ENCODE results near the gene MKRN2. TPM values are rescaled to one million over a fixed set of nuclear protein-coding genes. Genes with fewer than 3 reads are reported as not detected.

Gene MKRN2
- total RNA-seq, 1 experiment from 2014 or later, result 18.2 TPM

- Mint-ChIP-seq H3K27me3 (ENCODE audit: low read depth) (no peaks in the 10 kb centered on the region), H3K4me3 (no peak overlapping the region), H3K9me3 (no peaks in the 10 kb centered on the region), H3K4me1 (0 out of 2 replicates have a peak, but pooled peaks cover 3% of the 10 kb centered on the region), H3K27ac (peak overlapping the region; percentile 32; the same call in 1 of the 2 replicates), H3K36me3 (peaks cover 55% of the 10 kb centered on the region)
- ATAC-seq, result no peak
- POLR2A ChIA-PET, result no interaction called here
- no peak for DNase-seq (ENCODE audit: low spot score)
- TF ChIP-seq, protein P1, sequence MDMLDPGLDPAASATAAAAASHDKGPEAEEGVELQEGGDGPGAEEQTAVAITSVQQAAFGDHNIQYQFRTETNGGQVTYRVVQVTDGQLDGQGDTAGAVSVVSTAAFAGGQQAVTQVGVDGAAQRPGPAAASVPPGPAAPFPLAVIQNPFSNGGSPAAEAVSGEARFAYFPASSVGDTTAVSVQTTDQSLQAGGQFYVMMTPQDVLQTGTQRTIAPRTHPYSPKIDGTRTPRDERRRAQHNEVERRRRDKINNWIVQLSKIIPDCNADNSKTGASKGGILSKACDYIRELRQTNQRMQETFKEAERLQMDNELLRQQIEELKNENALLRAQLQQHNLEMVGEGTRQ (CRISPR knock-in tag; IDR thresholded peaks at IDR 0.05), result no peak
- TF ChIP-seq ZNF317 (CRISPR knock-in tag; IDR thresholded peaks at IDR 0.05; ENCODE audit: borderline replicate concordance, low read depth) (no peak), CREB1 (CRISPR knock-in tag; IDR thresholded peaks at IDR 0.05) (no peak), FOXP4 (CRISPR knock-in tag; IDR thresholded peaks at IDR 0.05) (no peak), ZNF121 (CRISPR knock-in tag; IDR thresholded peaks at IDR 0.05) (no peak), SMAD3 (CRISPR knock-in tag; IDR thresholded peaks at IDR 0.05; ENCODE audit: borderline replicate concordance) (no peak), PRRX2 (CRISPR knock-in tag; IDR thresholded peaks at IDR 0.05) (no peak), ZNF263 (CRISPR knock-in tag; IDR thresholded peaks at IDR 0.05; ENCODE audit: low read depth) (no peak), ZNF671 (CRISPR knock-in tag; IDR thresholded peaks at IDR 0.05) (no peak), ESRRA (CRISPR knock-in tag; IDR thresholded peaks at IDR 0.05; ENCODE audit: borderline replicate concordance) (no peak), ZNF219 (CRISPR knock-in tag; IDR thresholded peaks at IDR 0.05; ENCODE audit: borderline replicate concordance) (no peak), ZNF416 (CRISPR knock-in tag; IDR thresholded peaks at IDR 0.05) (no peak), MLX (CRISPR knock-in tag; IDR thresholded peaks at IDR 0.05) (no peak), JAZF1 (CRISPR knock-in tag; IDR thresholded peaks at IDR 0.05) (no peak), CTCF (IDR thresholded peaks at IDR 0.05) (no peak)
- TF ChIP-seq, protein P2, sequence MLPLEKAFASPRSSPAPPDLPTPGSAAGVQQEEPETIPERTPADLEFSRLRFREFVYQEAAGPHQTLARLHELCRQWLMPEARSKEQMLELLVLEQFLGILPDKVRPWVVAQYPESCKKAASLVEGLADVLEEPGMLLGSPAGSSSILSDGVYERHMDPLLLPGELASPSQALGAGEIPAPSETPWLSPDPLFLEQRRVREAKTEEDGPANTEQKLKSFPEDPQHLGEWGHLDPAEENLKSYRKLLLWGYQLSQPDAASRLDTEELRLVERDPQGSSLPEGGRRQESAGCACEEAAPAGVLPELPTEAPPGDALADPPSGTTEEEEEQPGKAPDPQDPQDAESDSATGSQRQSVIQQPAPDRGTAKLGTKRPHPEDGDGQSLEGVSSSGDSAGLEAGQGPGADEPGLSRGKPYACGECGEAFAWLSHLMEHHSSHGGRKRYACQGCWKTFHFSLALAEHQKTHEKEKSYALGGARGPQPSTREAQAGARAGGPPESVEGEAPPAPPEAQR (CRISPR knock-in tag; IDR thresholded peaks at IDR 0.05), result no peak
- TF ChIP-seq, protein P3, sequence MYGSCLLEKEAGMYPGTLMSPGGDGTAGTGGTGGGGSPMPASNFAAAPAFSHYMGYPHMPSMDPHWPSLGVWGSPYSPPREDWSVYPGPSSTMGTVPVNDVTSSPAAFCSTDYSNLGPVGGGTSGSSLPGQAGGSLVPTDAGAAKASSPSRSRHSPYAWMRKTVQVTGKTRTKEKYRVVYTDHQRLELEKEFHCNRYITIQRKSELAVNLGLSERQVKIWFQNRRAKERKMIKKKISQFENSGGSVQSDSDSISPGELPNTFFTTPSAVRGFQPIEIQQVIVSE (CRISPR knock-in tag; IDR thresholded peaks at IDR 0.05; ENCODE audit: borderline replicate concordance), result no peak
- CTCF ChIA-PET, result no interaction called here
Measured at GRCh38 chr3:12585970-12586369, 29.1 kb downstream of the MKRN2 start.

DNA sequence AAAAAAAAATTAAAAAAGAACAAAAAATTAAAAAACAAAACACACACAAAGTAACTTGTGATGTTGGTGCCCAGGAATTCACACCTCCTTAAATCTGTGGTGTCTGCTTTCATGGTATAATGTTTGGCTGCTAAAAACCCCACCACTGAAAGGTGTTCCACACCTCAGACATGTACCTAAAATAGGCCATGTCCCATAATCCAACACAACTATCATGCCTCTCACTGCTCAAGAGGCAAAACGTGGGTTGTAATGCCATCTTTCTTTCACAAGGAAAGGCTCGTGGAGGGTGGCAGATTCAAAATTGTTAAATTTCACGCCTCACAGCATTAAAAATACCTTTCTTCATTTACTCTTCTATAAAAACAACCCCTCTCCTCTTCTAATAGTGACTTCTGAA is 29.5 kb downstream of the MKRN2 start:
- POLR2A ChIA-PET, result interaction anchor here (0.6 kb wide), 1 partner anchor 253 kb away, joined by 5 read pairs; no protein-coding TSS in a partner anchor
- ATAC-seq (no peak), DNase-seq (ENCODE audit: low spot score) (no peak)
- Mint-ChIP-seq H3K4me1 (0 out of 2 replicates have a peak, but pooled peaks cover 3% of the 10 kb centered on the region), H3K4me3 (no peak overlapping the region), H3K27ac (peak overlapping the region; percentile 32; the same call in 1 of the 2 replicates), H3K36me3 (peaks cover 58% of the 10 kb centered on the region), H3K9me3 (no peaks in the 10 kb centered on the region), H3K27me3 (ENCODE audit: low read depth) (no peaks in the 10 kb centered on the region)
- CTCF ChIA-PET, result no interaction called here
- TF ChIP-seq ZNF671 (CRISPR knock-in tag; IDR thresholded peaks at IDR 0.05) (no peak), ETV6 (CRISPR knock-in tag; IDR thresholded peaks at IDR 0.05) (no peak), ELF4 (CRISPR knock-in tag; IDR thresholded peaks at IDR 0.05; ENCODE audit: low read depth) (no peak), MAX (CRISPR knock-in tag; IDR thresholded peaks at IDR 0.05) (no peak), TEAD1 (CRISPR knock-in tag; IDR thresholded peaks at IDR 0.05) (no peak), SMAD3 (CRISPR knock-in tag; IDR thresholded peaks at IDR 0.05; ENCODE audit: borderline replicate concordance) (no peak), ZNF423 (CRISPR knock-in tag; IDR thresholded peaks at IDR 0.05) (no peak)

Measured in WTC11 (cell line).